Measurements from ENCODE around the gene STK4.

Gene STK4

DNA sequence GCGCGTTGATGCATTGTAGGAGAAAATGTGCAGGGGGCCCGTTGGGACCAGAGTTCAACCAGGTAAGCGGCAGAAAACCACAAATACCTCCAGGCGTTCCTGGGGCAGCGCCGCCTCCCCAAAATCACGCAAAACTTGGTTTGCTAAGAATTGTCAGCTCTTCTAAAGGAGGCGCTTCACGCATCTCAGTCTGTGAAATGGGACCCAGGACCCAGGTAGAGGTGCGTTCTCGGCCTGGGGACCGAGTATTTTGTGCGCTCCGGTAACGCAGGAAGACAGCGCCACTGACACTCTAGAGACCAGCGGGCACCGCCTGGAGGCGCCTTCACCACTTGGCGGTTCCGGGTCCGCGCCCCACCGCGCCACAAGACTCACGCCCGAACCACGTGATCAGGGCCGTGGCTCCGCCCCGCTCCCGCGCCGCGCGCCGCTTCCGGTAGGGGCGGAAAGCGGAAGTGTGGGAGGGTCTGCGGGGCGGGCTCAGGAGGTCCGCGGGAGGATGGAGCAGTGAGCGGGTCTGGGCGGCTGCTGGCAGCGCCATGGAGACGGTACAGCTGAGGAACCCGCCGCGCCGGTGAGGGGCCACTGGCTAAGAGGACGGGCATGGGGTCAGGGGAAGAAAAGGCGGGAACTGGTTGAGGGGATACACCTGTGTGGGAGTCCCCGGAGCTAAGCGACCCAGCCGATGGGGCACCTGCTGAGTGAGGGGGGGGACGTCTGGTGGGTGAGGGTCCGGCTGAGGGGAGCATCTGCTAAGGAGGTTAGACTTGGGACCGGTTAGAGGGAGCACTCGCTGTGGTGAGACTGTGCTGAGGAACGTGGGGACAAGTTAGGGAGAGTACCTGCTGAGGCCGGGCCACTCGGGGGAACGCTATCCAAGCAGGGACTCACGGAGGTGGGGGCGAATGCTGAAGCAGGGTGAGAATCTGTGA lies at the start of gene STK4:
Gene STK4 (plus strand): TSS at position 483 of the 932 bp plus-strand sequence. CDS start 57 bp downstream, at position 540.
- peak; percentile 85 for DNase-seq (ENCODE audit: low read depth)

DNA sequence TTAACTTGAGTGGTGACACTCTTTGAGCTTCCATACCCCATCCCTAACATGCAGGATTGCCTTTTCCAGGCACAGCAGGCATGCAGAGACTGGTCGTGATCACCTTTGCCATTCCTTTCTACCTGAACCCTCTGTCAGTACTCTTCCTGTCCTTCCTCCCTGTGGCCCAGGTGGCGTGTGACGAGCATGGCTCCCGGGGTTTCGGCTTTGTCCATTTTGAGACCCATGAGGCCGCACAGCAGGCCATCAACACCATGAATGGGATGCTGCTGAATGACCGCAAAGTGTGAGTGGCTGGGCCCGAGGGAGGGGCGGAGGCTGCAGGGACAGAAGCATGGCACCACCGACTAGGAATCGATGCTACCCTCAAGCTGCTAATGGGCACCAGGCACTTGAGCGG lies 49.7 kb upstream of the STK4 start:
- no peak for DNase-seq (ENCODE audit: low read depth)

DNA sequence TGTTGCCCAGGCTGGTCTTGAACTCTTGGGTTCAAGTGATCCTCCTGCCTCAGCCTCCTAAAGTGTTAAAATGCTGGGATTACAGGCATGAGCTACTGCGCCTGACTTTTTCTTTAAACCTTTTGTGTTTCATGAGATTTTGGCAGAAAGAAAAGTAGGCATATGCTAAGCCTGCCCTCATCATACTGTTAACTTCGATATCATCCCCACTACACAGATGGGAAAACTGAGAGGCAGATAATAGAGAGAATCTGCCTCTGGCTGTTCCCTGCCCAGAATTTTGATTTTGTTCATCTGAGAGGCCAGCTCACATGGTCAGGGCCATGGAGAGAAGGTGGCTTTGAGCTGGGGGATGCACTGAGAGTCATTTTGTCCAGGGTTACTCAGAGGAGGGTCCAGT lies 48.9 kb upstream of the STK4 start:
- DNase-seq (ENCODE audit: low read depth): no peak

DNA sequence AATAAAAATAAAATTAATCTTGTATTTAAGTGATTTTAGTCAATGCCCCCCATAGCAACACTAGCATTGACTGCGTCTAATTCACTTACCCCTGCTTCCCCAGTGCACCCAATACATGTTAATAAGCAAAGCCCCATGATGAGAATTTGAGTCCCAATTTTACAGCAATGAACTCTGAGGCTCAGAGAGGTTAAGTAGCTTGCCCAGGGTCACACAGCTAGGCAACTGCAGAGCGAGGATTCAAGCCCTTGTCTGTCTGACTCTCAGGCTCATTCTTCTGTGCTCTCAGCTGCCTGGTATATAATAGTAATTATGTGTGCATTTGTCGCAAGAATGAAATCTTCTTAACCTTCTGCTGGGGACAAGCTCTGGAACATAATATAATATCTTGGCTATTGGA lies 48.0 kb upstream of the STK4 start:
- no peak for DNase-seq (ENCODE audit: low read depth)

DNA sequence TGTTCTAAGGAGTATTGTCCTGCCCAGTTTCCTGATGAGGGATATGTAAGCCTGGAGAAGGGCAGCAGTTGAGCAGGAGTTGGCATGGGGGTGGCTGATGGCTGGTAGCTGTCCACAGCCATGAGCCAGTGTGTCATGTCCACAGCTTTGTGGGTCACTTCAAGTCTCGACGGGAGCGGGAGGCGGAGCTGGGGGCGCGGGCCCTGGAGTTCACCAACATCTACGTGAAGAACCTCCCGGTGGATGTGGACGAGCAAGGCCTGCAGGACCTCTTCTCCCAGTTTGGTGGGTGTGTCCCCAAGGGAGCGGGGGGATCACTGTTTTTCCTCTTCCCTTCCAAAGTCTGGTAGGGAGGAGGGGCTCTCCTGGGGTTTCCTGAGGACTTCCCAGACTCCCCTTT lies 47.6 kb upstream of the STK4 start:
- no peak for DNase-seq (ENCODE audit: low read depth)

DNA sequence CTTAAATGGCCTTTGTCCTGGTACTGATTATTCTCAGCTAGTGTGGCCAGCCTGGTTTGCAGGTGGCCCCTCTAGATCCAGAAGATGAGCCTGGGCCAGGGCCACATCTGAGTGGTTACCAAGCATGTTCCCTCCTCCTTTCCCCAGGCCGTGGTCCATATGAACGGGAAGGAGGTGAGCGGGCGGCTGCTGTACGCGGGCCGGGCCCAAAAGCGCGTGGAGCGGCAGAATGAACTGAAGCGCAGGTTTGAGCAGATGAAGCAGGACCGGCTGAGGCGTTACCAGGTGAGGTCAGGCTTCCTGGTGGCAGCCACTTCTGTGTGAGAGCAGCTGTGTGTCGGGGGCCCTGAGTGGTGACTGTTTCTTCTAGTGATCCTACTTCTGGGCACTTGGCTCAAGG lies 44.9 kb upstream of the STK4 start:
- no peak for DNase-seq (ENCODE audit: low read depth)

DNA sequence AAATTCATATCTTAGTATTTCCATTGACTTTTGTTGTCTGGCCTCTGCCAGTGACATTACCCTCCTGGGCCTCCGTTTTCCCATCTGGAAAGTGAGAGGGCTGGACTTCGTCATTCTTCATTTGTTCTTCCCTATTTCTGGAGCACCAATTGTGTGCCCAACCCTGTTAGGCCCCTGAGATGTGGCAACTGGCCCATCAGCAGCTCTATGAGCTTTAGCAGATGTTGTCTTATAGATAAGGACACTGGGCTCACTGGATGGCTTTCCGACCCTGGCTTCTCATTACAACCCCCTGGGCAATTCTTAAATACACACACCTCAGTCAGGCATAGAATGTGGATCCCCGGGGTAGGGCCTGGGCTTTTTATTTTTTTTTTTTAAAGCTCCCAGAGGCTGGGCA lies 41.8 kb upstream of the STK4 start:
- peak; percentile 51 for DNase-seq (ENCODE audit: low read depth)

DNA sequence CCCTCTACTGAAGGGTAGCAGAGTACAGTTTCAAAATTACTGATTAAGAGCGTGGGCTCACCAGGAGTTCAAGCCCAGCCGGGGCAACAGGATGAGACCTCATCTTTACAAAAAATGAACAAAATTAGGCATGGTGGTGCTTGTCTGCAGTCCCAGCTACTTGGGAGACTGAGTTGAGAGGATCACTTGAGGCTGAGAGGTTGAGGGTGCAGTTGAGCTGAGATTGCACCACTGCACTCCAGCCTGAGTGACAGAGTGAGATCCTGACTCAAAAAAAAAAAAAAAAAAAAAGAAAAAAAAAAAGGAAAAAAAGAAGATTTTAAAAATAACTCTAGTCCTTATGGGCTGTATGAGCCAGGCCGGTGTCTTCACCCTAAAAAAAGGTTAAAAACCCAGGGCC lies 37.7 kb upstream of the STK4 start:
- DNase-seq (ENCODE audit: low read depth): no peak

DNA sequence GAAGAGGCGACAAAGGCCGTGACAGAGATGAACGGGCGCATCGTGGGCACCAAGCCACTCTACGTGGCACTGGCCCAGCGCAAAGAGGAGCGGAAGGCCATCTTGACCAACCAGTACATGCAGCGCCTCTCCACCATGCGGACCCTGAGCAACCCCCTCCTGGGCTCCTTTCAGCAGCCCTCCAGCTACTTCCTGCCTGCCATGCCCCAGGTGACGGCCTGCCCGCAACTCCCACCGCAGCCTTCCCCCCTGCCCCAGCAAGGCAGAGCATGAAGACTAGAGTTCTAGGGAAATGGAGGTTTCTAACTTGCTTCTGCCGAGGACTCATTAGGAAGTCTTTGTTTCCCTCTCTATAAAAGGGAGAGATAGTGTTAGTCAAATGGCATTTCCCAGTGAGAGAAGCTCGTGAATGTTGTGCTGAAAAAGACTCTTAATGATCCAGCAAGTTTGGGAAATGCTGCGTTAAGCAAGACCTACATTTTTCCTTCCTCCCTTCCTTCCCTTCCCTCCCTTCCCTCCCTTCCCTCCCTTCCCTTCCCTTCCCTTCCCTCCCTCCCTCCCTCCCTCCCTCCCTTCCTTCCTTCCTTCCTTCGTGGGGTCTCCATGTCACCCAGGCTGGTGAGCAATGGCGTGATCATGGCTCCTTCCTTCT lies 35.7 kb upstream of the STK4 start:
- no peak for DNase-seq (ENCODE audit: low read depth)

DNA sequence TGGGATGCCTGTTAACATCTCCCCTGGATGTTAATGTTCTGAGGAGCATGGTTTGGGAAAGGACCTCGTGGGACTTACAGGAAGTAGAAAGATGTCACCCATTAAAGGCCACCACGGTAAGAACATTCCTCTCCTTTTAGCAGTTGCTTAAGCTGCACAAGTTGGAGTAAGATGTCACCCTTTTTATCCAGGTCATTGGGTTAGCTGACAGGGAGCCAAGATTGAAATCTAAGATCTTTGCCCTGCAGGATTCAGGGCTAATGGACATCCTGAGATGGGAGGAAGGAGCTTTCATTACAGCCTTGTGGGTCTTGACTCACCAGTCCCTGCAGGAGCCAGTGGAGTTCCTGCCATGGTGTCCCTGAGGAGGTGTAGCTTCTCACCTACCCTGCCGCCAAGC lies 34.4 kb upstream of the STK4 start:
- DNase-seq (ENCODE audit: low read depth): no peak

DNA sequence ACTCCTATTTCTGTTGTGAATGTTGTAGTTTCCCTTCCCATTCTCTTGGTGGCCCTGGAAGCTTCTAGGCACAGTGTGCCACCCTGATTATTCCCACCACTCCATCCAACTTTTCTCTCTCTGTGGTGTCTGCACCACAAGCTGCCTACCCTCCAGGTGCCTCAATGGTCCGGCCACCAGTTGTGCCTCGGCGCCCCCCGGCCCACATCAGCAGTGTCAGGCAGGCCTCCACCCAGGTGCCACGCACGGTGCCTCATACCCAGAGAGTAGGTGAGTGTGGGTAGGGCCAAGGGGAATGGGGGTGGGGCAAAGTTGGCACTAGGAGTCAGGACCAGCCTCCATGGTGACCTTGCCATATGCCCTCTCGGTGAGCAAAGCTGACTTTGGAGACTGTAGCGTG lies 33.4 kb upstream of the STK4 start:
- DNase-seq (ENCODE audit: low read depth): no peak

DNA sequence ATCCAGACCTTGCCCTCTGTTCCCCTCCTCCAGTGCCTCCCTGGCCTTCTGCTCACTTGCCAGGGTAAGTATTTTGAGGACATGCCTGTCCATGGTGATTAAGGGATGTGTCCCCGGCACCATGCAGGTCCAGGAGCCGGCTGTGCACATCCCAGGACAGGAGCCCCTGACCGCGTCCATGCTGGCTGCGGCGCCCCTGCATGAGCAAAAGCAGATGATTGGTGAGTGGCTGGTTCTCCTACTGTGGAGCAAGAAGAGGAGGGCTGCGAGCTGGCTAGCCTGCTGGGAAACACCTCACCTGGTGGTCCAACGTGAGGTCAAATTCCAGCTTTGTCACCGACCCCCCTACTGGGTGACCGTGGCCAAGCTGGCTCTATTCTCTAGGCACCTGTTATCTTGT lies 29.8 kb upstream of the STK4 start:
- DNase-seq (ENCODE audit: low read depth): no peak

DNA sequence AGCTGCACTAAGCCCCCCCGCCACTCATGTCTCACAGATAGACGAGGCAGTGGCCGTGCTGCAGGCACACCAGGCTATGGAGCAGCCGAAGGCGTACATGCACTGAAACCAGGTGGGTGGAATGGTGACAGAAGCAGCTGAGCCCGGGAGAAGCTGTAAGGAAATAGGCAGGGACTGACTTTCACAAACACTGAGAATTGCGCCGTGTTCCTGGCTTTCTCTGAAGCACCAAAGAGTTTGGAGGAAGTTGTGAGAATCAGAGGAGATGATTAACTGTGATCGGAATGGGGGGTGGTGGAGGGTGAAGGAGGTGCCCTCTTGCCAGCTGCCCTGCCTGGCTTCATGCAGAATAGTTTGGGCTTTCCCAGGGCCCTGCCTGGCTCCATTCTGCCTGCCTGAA lies 27.7 kb upstream of the STK4 start:
- no peak for DNase-seq (ENCODE audit: low read depth)

DNA sequence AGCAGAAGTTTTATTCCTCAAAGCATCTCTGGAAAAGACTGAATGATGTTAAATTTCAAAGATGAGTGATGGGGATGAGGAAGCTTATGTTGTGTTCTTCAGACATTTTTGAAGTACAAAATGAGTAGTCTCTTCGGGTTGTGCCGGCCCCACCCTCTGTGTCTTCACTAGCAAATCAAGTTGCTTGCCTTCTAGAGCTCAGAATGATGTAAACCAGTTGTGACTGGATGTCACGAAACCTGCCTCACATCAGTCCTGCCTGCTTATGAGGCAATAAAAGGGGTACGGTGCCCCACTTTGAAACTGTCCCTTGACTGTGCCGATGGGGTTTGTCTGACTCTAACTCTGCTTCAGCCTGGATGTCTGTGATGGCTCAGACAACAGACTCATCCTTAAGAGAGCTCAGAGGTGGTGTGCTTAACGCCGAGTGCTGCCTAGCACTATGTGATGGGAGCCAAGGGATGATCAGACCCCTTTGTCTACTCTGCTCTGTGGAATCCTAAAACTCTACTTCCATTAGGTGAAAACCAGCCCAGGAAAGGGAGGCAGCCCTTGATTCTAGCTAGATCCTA lies 25.1 kb upstream of the STK4 start:
- DNase-seq (ENCODE audit: low read depth): peak; percentile 18

DNA sequence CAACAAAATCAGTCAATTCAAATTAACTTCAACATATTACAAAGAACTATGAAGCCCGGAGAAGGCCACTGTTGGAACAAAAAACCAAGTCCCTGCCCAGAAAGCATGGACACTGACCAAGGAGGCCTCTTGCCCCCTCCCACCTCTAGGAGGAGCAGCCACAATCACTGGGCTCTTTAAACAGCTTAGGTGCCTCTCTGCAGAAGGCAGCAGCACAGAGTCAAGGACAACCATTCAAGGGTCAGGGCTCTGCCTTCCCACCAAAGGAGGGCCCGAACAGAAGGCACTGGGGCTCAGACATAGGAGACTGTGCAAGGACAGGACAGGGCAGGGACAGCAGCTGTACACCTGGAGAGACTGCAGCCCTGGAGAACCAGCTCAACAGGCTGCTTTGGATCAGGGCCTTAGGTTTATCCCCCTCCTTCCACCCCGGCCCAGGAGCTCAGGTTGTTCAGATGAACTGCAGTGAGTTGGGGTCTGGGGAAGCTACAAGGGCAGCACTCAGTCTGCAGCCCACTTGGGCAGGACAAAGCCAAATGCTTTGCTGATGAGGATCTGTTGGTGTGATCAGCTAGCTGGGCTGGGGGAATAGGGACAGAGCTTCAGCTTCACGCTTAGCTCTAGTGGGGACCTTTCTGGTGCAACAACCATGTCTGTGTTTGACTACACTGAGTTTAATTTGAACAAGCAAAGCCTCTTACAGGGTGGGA lies 23.9 kb upstream of the STK4 start:
- DNase-seq (ENCODE audit: low read depth): no peak

DNA sequence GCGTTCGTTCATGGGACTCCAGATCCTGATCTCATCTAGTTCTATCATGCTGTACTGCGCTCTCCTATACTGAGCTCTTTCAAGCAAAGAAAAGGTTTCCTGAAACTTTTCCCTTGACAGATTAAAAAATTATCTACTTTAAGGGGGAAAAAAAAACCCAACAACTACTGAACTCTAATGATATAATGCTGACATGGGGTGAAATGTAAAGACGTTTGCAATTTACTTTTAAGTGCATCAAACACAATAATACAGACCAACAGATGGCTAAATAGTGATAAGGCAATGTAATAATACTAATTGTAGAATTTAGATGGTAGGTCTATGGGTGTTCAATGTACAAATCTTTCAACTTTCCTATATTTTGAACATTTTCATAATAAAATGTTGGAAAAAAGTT lies 22.5 kb upstream of the STK4 start:
- DNase-seq (ENCODE audit: low read depth): no peak

DNA sequence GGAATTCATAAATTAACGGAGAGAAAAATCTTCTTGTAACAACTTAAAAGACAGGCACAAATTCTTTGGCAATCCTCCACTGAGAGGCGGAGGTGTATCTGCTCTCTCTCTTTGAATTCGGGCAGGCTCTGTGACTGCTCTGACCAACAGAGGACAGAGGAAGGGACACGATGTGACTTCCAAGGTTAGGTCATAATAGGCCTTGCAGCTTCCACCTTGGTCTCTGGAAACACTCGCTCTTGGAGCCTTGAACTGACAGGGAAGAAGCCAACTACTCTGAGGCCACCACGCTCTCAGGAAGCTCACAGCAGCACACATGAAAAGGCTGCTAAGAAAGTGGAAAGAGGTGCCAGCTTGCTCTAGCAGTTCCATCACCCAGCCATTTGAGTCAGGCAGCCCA lies 21.1 kb upstream of the STK4 start:
- DNase-seq (ENCODE audit: low read depth): no peak

DNA sequence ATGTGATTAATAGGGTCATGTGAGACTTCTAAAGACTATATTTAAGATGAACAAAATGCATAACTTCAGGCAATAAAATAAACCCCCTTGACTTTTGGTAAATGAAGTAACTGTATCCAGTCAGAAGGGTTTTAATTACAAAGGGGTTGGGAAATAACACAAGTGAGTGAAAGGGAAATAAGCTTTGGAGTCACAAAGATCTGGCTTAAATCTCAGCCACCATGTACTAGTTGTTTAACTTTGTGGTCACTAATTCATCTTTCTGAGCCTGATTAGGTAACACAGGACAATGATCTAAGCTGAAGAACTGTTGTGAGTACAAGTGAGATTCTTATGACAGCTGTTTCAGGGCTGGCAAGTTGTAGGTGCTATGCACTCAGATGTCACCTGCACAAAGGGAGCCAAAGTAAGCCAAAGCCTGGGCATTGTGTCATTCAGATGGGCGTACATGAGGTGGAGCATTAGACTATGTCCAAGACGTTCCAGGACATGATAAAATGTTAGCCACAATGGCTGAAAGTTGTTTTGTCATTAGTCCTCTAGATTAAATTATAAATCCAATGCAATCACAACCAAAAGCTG lies 19.9 kb upstream of the STK4 start:
- peak; percentile 78 for DNase-seq (ENCODE audit: low read depth)

DNA sequence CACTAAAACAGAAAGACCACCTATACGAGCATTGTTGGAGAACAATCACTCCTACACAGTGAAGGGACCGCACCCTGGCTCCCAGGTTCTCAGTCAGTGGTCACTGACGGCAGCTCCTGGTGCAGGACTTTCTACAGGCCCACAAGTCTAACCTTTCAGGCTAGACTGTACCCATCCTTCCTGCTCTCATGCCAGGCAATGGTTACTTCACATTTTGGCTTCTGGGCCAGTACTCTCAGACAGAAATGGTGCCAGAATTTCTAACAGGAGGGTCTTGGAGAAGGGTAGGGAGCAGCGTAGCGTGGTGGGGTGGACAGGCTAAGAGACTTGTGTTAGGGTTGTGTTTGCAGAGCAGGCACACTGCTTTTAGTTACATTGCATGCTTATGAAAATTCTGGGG lies 18.2 kb upstream of the STK4 start:
- DNase-seq (ENCODE audit: low read depth): no peak

DNA sequence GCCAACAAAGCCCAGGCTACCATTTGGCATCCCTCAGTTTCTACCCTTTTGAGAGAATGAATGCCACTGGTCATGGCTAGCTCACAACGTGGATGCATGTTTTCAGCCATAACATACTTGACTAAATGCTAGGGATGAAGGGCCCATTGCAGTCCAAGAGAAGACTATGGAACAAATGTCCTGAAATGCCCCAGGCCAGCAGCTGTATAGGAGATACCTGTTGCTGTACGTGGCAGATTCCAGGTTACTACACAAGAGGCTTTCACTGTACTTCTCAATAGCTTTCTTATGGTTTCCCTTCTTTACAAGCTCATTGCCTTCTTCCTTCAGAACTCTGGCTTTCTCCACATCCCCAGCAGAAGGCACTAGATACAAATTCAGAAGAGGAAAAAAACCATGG lies 17.8 kb upstream of the STK4 start:
- no peak for DNase-seq (ENCODE audit: low read depth)

DNA sequence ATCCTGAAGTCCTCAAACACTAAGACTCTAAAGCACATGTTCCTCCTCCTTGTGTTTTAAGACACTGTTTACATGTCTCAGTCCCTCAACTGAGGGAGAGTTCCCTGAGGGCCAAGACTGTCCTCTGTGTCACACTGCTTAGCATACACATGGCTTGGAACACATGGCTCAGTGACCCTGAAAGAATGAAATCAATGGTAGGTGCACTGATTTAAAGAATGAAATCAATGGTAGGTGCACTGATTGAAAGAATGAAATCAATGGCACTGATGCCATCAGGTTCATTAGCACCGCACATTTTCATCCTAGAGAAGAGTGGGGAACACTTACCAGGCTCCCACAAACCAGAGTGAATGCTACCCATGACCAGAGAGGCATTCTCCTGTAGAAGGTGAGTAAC lies 15.9 kb upstream of the STK4 start:
- DNase-seq (ENCODE audit: low read depth): no peak

DNA sequence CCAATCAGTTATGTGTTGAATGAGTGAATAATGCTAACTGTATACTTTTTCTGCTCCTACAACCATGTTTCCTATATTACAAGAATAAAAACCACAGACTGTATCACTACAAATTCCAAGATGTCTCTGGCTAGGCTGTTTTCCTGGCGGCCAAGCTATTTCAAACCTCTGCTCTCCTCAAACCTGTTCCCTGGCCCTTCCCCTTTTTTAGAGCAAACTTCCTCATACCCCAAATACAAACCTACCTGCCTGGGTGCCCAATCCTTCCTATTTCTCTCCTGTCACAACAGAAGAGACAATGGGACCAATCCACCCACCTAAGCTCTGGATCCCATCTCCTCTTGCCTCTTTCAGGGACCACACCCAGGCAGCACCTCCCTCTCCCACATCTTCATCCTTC lies 13.6 kb upstream of the STK4 start:
- DNase-seq (ENCODE audit: low read depth): no peak

Data from amniotic epithelial cell (primary cell).